GM23338 (cell line): ENCODE measurements around the gene CHD1. TPM values are rescaled to one million over a fixed set of nuclear protein-coding genes. Genes with fewer than 3 reads are reported as not detected.

Source experiments
- ATAC-seq: fragments of 200-7000 bp; cut with Tn5 transposase; 3 replicates; pipeline ENCODE4 v1.9.1; 2020
- DNase-seq: peaks from one replicate; pipeline ENCODE4 v3.0.0-alpha.2; 2015; ENCODE audit warnings: low spot score
- H2AFZ ChIP-seq: fragments of 200-600 bp; sonication (generic); 2 replicates; pipeline ENCODE4 v1.8.0; 2016; ENCODE audit warnings: antibody characterized with exemption, mild to moderate bottlenecking, moderate library complexity
- H3F3A ChIP-seq: fragments of 200-600 bp; sonication (generic); replicated peaks from 2 replicates; pipeline ENCODE4 v1.8.0; 2017; ENCODE audit warnings: antibody characterized with exemption, mixed run types, low read depth
- H3K27ac ChIP-seq: fragments of 200-600 bp; sonication (generic); 2 replicates; pipeline ENCODE4 v1.6.1; 2016; ENCODE audit warnings: low read depth
- H3K27me3 ChIP-seq: fragments of 200-600 bp; sonication (generic); 2 replicates; pipeline ENCODE4 v1.8.0; 2016; ENCODE audit warnings: mild to moderate bottlenecking, mixed run types, moderate library complexity; ENCODE audit not compliant: insufficient read depth
- H3K36me3 ChIP-seq: fragments of 200-600 bp; sonication (generic); 2 replicates; pipeline ENCODE4 v1.8.0; 2016; ENCODE audit warnings: mild to moderate bottlenecking; ENCODE audit not compliant: insufficient read depth
- H3K4me1 ChIP-seq: fragments of 200-600 bp; sonication (generic); 2 replicates; pipeline ENCODE4 v1.8.0; 2016; ENCODE audit warnings: mild to moderate bottlenecking, moderate library complexity; ENCODE audit not compliant: insufficient read depth
- H3K4me2 ChIP-seq: fragments of 200-600 bp; sonication (generic); 2 replicates; pipeline ENCODE4 v1.7.1; 2017; ENCODE audit warnings: mixed run types
- H3K4me3 ChIP-seq: fragments of 200-600 bp; sonication (generic); 2 replicates; pipeline ENCODE4 v1.6.1; 2016; ENCODE audit warnings: mixed run types
- H3K79me2 ChIP-seq: fragments of 200-600 bp; sonication (generic); replicated peaks from 2 replicates; pipeline ENCODE4 v1.8.0; 2017; ENCODE audit warnings: mild to moderate bottlenecking; ENCODE audit not compliant: insufficient read depth
- H3K9me2 ChIP-seq: fragments of 200-600 bp; sonication (generic); 2 replicates; pipeline ENCODE4 v1.8.0; 2017; ENCODE audit not compliant: insufficient read depth
- H4K20me1 ChIP-seq: fragments of 200-600 bp; sonication (generic); replicated peaks from 2 replicates; pipeline ENCODE4 v1.8.0; 2017; ENCODE audit warnings: mild to moderate bottlenecking; ENCODE audit not compliant: insufficient read depth
- H3K27ac Mint-ChIP-seq: 2 replicates; pipeline ENCODE4 v1.8.0; 2020; ENCODE audit warnings: inconsistent platforms, mild to moderate bottlenecking, moderate library complexity, mixed read lengths
- H3K27me3 Mint-ChIP-seq: 3 replicates; pipeline ENCODE4 v1.8.0; 2022; ENCODE audit warnings: low read depth, mild to moderate bottlenecking, moderate library complexity, mixed read lengths, inconsistent platforms; ENCODE audit not compliant: insufficient read depth, poor library complexity
- H3K36me3 Mint-ChIP-seq: 3 replicates; pipeline ENCODE4 v1.8.0; 2021; ENCODE audit warnings: low read depth, mild to moderate bottlenecking, inconsistent platforms, moderate library complexity, mixed read lengths
- H3K4me1 Mint-ChIP-seq: 3 replicates; pipeline ENCODE4 v1.8.0; 2020; ENCODE audit warnings: mild to moderate bottlenecking, inconsistent platforms, mixed read lengths
- H3K4me3 Mint-ChIP-seq: 3 replicates; pipeline ENCODE4 v1.8.0; 2021; ENCODE audit warnings: moderate library complexity, mild to moderate bottlenecking, inconsistent platforms, mixed read lengths
- H3K9me3 Mint-ChIP-seq: 3 replicates; pipeline ENCODE4 v1.8.0; 2020; ENCODE audit warnings: moderate library complexity, mild to moderate bottlenecking, inconsistent platforms, mixed read lengths
- CTCF ChIP-seq, 2 experiments: fragments of 200-600 bp in 1 of 2; sonication (generic) in 1 of 2; conservative IDR thresholded peaks; 2 replicates each; pipeline versions ENCODE4 v1.5.1 to v1.6.1; 2016 to 2017; ENCODE audit warnings: antibody characterized with exemption in 2 of 2, low read depth in 2 of 2, mild to moderate bottlenecking in 2 of 2, moderate library complexity in 1 of 2
- ETS1 ChIP-seq: IDR thresholded peaks from 2 replicates; pipeline ENCODE4 v1.6.1; 2016; ENCODE audit warnings: antibody characterized with exemption
- EZH2 ChIP-seq: fragments of 200-600 bp; sonication (generic); IDR thresholded peaks from one replicate; pipeline ENCODE4 v1.8.0; 2017; ENCODE audit warnings: antibody characterized with exemption, mild to moderate bottlenecking, low read depth; ENCODE audit not compliant: unreplicated experiment
- EZH2phosphoT487 ChIP-seq: fragments of 200-600 bp; sonication (generic); IDR thresholded peaks from one replicate; pipeline ENCODE4 v1.8.1; 2018; ENCODE audit warnings: antibody characterized with exemption; ENCODE audit not compliant: unreplicated experiment
- JUNB ChIP-seq: IDR thresholded peaks from one replicate; pipeline ENCODE4 v1.6.1; 2016; ENCODE audit warnings: antibody characterized with exemption; ENCODE audit not compliant: unreplicated experiment
- ZNF114 ChIP-seq: fragments of 250-450 bp; sonication (Bioruptor Pico); IDR thresholded peaks from 2 replicates; pipeline ENCODE4 v1.5.0; 2020; ENCODE audit warnings: mild to moderate bottlenecking, moderate library complexity
- polyA plus RNA-seq: library from polyadenylated mRNA; unstranded; fragments of >200 nt; fragmentation: Nextera tagmentation; extraction: Ambion mirVana; gene quantifications from 2 replicates; pipeline ENCODE4 v1.2.1, GENCODE V29; 2016
- total RNA-seq: library from RNA; depleted of rRNA; stranded (reverse); fragments of >200 nt; shearing (Covaris generic); gene quantifications from 2 replicates; pipeline ENCODE4 v1.2.3, GENCODE V29; 2014
- TF ChIP-seq, protein P1 (sequence below): fragments of 250-450 bp; sonication (Bioruptor Pico); IDR thresholded peaks from 2 replicates; pipeline ENCODE4 v1.5.0; 2020; ENCODE audit warnings: mild to moderate bottlenecking, moderate library complexity

Gene CHD1
- total and polyA plus RNA-seq, 2 experiments from 2014 or later = 36.4 to 75.6 TPM

- Histone ChIP-seq H4K20me1 (peaks cover 12% of the 10 kb centered on the region), H3K36me3 (peaks cover 30% of the 10 kb centered on the region), H3K4me1 (peaks cover 20% of the 10 kb centered on the region), H3K4me2 (no peak overlapping the region), H3K27ac (no peak overlapping the region), H3K9me2 (no peaks in the 10 kb centered on the region), H3F3A (no peaks in the 10 kb centered on the region), H3K79me2 (peaks cover 70% of the 10 kb centered on the region), H2AFZ (no peak overlapping the region), H3K4me3 (no peak overlapping the region), H3K27me3 (no peaks in the 10 kb centered on the region)
- Mint-ChIP-seq H3K36me3 (peaks cover 26% of the 10 kb centered on the region), H3K27me3 (no peaks in the 10 kb centered on the region), H3K9me3 (no peaks in the 10 kb centered on the region), H3K4me1 (peaks cover 20% of the 10 kb centered on the region), H3K27ac (no peak overlapping the region; the same call in 1 of the 2 replicates), H3K4me3 (no peak overlapping the region)
- peak; percentile 72 for DNase-seq
- ATAC-seq = no peak
- no peak for TF ChIP-seq ETS1
- TF ChIP-seq ZNF114 (CRISPR knock-in tag) = no peak
- no peak for TF ChIP-seq EZH2phosphoT487
- TF ChIP-seq JUNB = no peak
- TF ChIP-seq, protein P1, sequence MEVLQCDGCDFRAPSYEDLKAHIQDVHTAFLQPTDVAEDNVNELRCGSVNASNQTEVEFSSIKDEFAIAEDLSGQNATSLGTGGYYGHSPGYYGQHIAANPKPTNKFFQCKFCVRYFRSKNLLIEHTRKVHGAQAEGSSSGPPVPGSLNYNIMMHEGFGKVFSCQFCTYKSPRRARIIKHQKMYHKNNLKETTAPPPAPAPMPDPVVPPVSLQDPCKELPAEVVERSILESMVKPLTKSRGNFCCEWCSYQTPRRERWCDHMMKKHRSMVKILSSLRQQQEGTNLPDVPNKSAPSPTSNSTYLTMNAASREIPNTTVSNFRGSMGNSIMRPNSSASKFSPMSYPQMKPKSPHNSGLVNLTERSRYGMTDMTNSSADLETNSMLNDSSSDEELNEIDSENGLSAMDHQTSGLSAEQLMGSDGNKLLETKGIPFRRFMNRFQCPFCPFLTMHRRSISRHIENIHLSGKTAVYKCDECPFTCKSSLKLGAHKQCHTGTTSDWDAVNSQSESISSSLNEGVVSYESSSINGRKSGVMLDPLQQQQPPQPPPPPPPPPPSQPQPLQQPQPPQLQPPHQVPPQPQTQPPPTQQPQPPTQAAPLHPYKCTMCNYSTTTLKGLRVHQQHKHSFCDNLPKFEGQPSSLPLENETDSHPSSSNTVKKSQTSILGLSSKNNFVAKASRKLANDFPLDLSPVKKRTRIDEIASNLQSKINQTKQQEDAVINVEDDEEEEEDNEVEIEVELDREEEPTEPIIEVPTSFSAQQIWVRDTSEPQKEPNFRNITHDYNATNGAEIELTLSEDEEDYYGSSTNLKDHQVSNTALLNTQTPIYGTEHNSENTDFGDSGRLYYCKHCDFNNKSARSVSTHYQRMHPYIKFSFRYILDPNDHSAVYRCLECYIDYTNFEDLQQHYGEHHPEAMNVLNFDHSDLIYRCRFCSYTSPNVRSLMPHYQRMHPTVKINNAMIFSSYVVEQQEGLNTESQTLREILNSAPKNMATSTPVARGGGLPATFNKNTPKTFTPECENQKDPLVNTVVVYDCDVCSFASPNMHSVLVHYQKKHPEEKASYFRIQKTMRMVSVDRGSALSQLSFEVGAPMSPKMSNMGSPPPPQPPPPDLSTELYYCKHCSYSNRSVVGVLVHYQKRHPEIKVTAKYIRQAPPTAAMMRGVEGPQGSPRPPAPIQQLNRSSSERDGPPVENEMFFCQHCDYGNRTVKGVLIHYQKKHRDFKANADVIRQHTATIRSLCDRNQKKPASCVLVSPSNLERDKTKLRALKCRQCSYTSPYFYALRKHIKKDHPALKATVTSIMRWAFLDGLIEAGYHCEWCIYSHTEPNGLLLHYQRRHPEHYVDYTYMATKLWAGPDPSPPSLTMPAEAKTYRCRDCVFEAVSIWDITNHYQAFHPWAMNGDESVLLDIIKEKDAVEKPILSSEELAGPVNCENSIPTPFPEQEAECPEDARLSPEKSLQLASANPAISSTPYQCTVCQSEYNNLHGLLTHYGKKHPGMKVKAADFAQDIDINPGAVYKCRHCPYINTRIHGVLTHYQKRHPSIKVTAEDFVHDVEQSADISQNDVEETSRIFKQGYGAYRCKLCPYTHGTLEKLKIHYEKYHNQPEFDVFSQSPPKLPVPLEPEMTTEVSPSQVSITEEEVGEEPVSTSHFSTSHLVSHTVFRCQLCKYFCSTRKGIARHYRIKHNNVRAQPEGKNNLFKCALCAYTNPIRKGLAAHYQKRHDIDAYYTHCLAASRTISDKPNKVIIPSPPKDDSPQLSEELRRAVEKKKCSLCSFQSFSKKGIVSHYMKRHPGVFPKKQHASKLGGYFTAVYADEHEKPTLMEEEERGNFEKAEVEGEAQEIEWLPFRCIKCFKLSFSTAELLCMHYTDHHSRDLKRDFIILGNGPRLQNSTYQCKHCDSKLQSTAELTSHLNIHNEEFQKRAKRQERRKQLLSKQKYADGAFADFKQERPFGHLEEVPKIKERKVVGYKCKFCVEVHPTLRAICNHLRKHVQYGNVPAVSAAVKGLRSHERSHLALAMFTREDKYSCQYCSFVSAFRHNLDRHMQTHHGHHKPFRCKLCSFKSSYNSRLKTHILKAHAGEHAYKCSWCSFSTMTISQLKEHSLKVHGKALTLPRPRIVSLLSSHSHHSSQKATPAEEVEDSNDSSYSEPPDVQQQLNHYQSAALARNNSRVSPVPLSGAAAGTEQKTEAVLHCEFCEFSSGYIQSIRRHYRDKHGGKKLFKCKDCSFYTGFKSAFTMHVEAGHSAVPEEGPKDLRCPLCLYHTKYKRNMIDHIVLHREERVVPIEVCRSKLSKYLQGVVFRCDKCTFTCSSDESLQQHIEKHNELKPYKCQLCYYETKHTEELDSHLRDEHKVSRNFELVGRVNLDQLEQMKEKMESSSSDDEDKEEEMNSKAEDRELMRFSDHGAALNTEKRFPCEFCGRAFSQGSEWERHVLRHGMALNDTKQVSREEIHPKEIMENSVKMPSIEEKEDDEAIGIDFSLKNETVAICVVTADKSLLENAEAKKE = no peak
- TF ChIP-seq CTCF (conservative IDR thresholded peaks at IDR 0.05; ENCODE audit: low read depth in 2 of 2) = peak in 1 of 2 experiments; percentile 89; a peak in 3 of 4 replicates
- no peak for TF ChIP-seq EZH2
Observed at GRCh38 chr5:98905857-98906688, 22.7 kb downstream of the CHD1 start.
